GM12864 (cell line): ENCODE results near the gene ABCA4.

Source experiments
- DNase-seq: peaks from one replicate; pipeline ENCODE4 v3.0.0-alpha.2; 2011; ENCODE audit warnings: low read depth
- H3K4me3 ChIP-seq: 2 replicates; pipeline ENCODE4 v1.5.1; 2011; ENCODE audit warnings: mild to moderate bottlenecking, low read depth, low read length, control low read depth
- TF ChIP-seq, protein P1 (sequence below): IDR thresholded peaks from 2 replicates; pipeline ENCODE4 v1.5.1; 2011; ENCODE audit warnings: low read depth, mild to moderate bottlenecking, moderate library complexity, low read length, control low read depth, inconsistent platforms; ENCODE audit errors: missing control alignments

ABCA4 gene

DNA sequence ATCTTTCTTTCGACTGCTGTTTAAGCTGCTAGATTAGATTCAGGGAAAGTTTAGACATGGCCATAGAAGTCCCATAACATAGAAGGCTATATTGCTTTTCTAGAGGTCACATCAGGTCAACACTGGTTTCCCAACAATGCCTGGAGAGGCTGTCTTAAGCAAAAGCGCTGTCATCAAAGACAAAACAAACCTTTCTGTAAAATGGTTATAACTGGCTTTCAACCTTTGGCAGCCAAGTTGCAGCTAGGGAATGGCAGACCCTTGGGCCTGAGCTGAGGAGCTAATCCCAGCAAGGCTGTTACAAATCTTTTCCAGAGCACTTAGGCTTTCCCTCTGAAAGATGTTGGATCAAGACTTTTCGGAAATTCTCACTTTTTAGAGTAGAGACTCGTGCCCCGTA is 11.2 kb upstream of the ABCA4 start:
- no peak overlapping the region for H3K4me3 ChIP-seq
- DNase-seq: no peak
- TF ChIP-seq, protein P1, sequence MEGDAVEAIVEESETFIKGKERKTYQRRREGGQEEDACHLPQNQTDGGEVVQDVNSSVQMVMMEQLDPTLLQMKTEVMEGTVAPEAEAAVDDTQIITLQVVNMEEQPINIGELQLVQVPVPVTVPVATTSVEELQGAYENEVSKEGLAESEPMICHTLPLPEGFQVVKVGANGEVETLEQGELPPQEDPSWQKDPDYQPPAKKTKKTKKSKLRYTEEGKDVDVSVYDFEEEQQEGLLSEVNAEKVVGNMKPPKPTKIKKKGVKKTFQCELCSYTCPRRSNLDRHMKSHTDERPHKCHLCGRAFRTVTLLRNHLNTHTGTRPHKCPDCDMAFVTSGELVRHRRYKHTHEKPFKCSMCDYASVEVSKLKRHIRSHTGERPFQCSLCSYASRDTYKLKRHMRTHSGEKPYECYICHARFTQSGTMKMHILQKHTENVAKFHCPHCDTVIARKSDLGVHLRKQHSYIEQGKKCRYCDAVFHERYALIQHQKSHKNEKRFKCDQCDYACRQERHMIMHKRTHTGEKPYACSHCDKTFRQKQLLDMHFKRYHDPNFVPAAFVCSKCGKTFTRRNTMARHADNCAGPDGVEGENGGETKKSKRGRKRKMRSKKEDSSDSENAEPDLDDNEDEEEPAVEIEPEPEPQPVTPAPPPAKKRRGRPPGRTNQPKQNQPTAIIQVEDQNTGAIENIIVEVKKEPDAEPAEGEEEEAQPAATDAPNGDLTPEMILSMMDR: no peak

DNA sequence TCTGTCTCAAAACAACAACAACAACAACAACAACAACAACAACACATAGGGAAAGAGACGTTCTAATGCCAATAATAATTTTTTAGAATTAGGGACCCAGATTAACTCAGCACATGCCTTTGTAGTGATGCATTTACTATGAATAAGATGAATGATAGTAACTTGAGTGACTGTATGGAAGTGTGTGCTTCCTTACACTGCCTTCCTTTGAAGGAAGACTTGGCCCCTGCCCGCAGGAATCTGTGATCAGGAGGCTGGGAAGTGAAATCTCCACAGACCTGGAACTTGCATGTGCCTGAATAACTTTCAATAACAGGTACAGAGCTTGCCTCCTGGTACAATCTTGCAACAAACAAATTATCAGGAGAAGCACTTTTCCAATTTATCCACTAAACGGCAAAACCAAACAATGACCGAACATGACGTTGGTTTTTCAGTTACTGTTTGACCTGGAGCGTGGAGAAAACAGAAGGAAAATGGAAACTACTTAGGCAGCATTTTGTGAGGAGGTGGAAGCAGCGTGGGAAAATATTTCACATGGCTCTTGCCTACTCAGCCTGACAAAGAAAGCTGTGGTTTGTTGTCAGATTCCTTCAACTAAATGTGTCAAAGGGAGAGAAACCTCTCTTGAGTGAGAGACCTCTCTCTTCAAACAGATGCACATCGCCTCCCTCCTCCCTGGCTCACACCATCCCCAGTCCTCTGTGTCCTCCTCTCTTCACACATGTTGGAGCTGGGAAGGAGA is 10.1 kb upstream of the ABCA4 start:
- no peak overlapping the region for H3K4me3 ChIP-seq
- TF ChIP-seq, protein P1: no peak
- DNase-seq: no peak

DNA sequence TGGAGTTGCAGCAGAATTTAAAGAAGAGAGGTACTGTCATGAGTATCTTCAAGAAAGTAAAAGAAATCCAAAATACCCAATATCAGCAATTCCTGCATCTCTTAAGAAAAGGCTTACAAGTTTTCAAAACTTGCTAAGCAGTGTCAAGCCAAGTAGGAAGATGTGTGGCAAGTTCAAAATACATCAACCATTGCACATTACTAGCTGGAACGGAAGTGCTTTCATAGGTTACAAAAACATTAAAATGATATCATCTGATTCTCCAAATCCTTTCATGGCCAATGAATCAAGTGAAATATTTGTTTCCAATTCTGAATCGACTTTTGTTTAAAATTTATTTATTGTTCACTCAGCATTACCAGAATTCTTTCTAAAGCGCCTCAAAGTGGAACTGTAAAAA is 5.7 kb upstream of the ABCA4 start:
- no peak for DNase-seq
- TF ChIP-seq, protein P1: no peak
- no peak overlapping the region for H3K4me3 ChIP-seq

DNA sequence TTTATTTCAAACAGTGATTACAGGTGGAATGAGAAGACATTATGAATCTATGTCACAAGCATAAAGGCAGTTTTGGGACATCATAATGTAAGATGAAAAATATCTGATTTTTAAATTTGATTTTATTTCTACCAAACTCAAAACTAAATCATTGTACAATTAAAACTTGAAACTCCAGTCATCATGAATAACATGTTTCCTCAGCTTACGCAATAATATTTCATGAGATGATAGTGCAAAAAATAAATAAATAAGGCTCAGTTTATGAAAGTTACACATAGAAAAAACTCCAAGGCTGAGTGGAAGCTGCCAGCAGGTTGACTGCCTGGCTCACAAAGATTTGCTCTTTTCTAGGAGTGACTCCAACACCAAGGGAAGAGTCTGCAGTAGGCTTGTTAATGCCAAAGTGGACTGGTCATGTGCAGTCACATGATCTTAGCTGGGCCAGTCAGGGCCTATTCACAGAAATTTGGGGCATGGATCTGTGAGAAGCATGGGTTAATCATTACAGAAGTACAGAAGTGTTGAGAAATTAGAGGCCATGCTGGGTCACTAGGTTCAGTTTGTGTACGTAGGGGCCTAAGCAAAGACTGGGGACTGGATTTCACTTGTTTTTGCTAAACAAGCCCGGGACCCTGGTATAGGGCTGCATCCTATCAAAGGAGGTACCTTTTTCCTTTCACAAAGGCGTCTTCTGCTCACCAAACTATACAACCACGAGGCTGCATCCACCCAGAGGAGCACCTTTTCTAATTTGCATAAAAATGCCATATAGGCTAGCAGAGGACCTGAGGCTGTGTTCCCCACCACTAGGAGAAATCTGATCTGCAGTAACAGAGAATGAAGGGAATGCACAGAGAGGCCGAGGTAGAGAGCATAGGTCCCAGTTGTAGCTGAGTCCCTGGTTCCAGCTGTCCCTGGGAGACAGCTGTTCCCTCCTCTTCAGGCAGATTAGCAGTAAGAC is 4.9 kb upstream of the ABCA4 start:
- DNase-seq: no peak
- H3K4me3 ChIP-seq: no peak overlapping the region

DNA sequence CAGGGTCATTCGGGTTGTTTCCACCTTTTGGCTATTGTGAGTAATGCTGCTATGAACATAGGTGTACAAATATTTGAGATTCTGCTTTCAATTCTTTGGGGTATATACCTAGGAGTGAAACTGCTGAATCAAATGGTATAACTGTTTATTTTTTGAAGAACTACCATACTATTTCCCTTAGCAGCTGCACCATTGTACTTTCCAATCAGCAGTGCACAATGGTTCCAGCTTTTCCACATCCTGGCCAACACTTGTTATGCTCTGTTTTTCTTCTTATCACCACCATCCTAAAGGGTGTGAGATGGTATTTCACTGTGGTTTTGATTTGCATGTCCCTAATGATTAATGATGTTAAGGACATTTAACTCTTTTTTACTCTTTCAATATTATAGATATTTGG is 3.6 kb upstream of the ABCA4 start:
- TF ChIP-seq, protein P1: no peak
- no peak overlapping the region for H3K4me3 ChIP-seq
- DNase-seq: no peak

More for the DNA sequence above, 4.9 kb upstream of the ABCA4 start:
- TF ChIP-seq, protein P1: no peak

DNA sequence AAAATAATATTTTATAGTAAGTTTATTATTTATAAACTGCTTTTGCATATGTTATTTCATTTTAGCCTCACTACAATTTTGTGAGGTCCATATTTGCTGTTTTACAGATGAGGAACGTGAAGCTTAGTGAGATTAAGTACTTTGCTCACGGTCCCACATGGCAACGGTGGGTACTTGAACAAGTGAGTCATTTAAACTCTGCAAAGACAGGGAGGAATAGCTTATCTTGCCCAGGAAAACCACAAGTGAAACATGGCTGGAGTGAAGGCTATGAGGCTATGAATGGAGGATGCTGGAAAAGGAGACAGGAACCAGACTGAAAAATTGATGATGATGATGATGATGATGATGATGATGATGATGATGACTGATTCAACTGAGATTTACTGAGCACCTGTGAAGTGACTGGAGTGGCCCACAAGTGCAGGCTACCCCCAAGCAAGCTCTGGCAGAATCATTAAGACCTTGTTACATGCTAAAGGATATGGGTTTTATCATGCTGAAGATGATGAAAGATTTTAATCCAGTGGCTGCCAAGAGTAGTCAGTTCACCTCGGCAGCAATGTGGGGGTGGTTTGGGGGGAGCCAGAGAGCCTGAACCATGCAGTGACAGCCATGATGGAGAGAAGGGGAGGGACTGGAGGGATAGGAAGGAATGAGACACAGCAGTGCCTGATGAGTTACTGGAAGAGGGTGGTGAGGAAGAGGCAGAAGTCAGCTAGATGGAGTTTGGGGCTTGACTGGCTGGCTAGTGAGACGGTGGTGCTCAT is 1.4 kb upstream of the ABCA4 start:
- TF ChIP-seq, protein P1: no peak
- no peak overlapping the region for H3K4me3 ChIP-seq
- DNase-seq: no peak
